Ovary (tissue), 3 donors: ENCODE data around the gene HERPUD1.

Experiments
- EP300 ChIP-seq: sonication (generic); formaldehyde crosslinking; IDR thresholded peaks from one replicate; pipeline ENCODE4 v1.6.1; 2017; ENCODE audit warnings: antibody characterized with exemption
- POLR2A ChIP-seq: fragments of 450-650 bp; IDR thresholded peaks from one replicate; pipeline ENCODE4 v1.6.1; 2017; ENCODE audit warnings: antibody characterized with exemption, mild to moderate bottlenecking, moderate library complexity
- TF ChIP-seq, protein P1 (sequence below), 3 donors: fragments of 450-650 bp in 2 of 3; fragments of 200-600 bp in 1 of 3; IDR thresholded peaks; one replicate each; pipeline versions ENCODE4 v1.5.1 to v1.8.0; 2016 to 2022; ENCODE audit warnings: antibody characterized with exemption in 3 of 3, mild to moderate bottlenecking in 1 of 3
- donor health status: DM: no; HTN: no; CAD: no.

DNA sequence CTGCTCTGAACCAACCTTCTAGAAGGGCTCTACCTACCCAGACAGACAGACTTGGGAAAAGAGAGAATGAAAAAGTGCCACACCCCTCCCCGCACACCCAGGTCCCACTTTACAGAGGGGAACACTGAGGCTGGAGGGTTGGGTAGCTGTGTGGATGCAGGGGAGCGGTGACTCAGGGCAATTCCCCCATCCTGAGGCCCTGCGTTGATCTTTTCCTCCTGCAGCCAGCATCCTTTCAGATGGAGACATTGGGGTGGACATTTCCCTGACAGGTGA is 39.8 kb downstream of the HERPUD1 start:
- TF ChIP-seq, protein P1, sequence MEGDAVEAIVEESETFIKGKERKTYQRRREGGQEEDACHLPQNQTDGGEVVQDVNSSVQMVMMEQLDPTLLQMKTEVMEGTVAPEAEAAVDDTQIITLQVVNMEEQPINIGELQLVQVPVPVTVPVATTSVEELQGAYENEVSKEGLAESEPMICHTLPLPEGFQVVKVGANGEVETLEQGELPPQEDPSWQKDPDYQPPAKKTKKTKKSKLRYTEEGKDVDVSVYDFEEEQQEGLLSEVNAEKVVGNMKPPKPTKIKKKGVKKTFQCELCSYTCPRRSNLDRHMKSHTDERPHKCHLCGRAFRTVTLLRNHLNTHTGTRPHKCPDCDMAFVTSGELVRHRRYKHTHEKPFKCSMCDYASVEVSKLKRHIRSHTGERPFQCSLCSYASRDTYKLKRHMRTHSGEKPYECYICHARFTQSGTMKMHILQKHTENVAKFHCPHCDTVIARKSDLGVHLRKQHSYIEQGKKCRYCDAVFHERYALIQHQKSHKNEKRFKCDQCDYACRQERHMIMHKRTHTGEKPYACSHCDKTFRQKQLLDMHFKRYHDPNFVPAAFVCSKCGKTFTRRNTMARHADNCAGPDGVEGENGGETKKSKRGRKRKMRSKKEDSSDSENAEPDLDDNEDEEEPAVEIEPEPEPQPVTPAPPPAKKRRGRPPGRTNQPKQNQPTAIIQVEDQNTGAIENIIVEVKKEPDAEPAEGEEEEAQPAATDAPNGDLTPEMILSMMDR (IDR thresholded peaks at IDR 0.05), result no peak
- TF ChIP-seq POLR2A (no peak), EP300 (no peak)
